ENCODE results near the gene HSD17B4. TPM values are rescaled to one million over a fixed set of nuclear protein-coding genes. Genes with fewer than 3 reads are reported as not detected.

The HSD17B4 gene
- total and polyA plus RNA-seq, 2 experiments from 2014 or later: 326 to 332 TPM

DNA sequence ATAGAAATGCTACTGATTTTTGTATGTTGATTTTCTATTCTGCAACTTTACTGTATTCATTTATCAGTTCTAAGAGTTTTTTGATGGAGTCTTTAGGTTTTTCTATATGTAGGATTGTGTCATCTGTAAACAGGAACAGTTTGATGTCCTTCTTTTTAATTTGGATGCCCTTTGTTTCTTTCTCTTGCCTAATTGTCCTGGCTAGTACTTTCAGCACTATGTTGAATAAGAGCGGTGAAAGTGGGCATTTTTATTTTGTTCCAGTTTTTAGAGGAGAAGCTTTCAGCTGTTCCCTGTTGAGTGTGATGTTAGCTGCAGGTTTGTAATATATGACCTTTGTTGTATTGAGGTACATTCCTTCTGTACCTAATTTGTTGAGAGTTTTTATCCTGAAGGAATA is 13.3 kb downstream of the HSD17B4 start:
- Mint-ChIP-seq H3K9me3 (peaks cover 24% of the 10 kb centered on the region), H3K27me3 (ENCODE audit: insufficient read depth, low read depth, poor library complexity) (no peaks in the 10 kb centered on the region), H3K4me3 (no peak overlapping the region), H3K36me3 (ENCODE audit: low read depth) (peaks cover 67% of the 10 kb centered on the region), H3K4me1 (peaks cover 38% of the 10 kb centered on the region), H3K27ac (no peak overlapping the region)
- DNase-seq (ENCODE audit: low spot score) (no peak), ATAC-seq (no peak)
- H3K36me3 ChIP-seq (ENCODE audit: insufficient read depth): peaks cover 5% of the 10 kb centered on the region; the same call in 1 of the 2 replicates
- TF ChIP-seq CREB1 (CRISPR knock-in tag; IDR thresholded peaks at IDR 0.05; ENCODE audit: low read depth) (no peak), EZH2phosphoT487 (IDR thresholded peaks at IDR 0.05; ENCODE audit: unreplicated experiment) (no peak), POLR2AphosphoS5 (IDR thresholded peaks at IDR 0.05; ENCODE audit: low read depth) (no peak), ZNF114 (CRISPR knock-in tag; IDR thresholded peaks at IDR 0.05) (no peak), NANOG (IDR thresholded peaks at IDR 0.05; ENCODE audit: borderline replicate concordance) (no peak), ZNF331 (CRISPR knock-in tag; IDR thresholded peaks at IDR 0.05; ENCODE audit: low read depth) (no peak)
- peaks cover 36% of the 10 kb centered on the region for H3K4me1 ChIP-seq (ENCODE audit: insufficient read depth)
- H3K4me3 ChIP-seq: no peak overlapping the region
- no peak overlapping the region for H3K27ac ChIP-seq (ENCODE audit: low read depth)
- peaks cover 28% of the 10 kb centered on the region; the same call in 1 of the 2 replicates for H4K20me1 ChIP-seq (replicated peaks; ENCODE audit: insufficient read depth)
- no peaks in the 10 kb centered on the region for H3F3A ChIP-seq (replicated peaks; ENCODE audit: low read depth)
- peaks cover 95% of the 10 kb centered on the region for H3K79me2 ChIP-seq (replicated peaks; ENCODE audit: insufficient read depth)
- no peaks in the 10 kb centered on the region for H3K27me3 ChIP-seq (ENCODE audit: insufficient read depth)
- 0 out of 2 replicates have a peak overlapping the region, but pooled peaks have one; percentile 9 for H3K4me2 ChIP-seq
- no peak overlapping the region for H2AFZ ChIP-seq
- no peaks in the 10 kb centered on the region for H3K9me2 ChIP-seq (ENCODE audit: insufficient read depth)

DNA sequence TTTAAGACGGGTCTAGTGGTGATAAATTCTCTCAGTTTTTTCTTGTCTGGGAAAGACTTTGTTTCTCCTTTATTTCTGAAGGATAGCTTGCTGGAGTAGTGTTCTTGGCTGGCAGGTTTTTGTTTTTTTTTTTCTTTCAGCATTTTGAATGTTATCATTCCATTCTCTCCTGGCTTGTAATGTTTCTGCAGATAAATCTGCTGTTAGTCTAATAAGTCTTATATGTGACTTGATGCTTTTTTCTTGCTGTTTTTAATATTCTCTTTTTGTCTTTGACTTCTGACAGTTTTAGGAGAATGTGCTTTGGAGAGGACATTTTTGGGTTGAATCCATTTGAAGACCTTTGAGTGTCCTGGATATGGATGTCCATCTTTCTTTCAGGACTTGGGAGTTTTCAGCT is 16.0 kb downstream of the HSD17B4 start:
- Histone ChIP-seq H3K27me3 (ENCODE audit: insufficient read depth) (no peaks in the 10 kb centered on the region), H3K36me3 (ENCODE audit: insufficient read depth) (peaks cover 5% of the 10 kb centered on the region; the same call in 1 of the 2 replicates), H3F3A (replicated peaks; ENCODE audit: low read depth) (no peaks in the 10 kb centered on the region), H3K4me2 (no peak overlapping the region), H3K9me2 (ENCODE audit: insufficient read depth) (no peaks in the 10 kb centered on the region), H3K4me1 (ENCODE audit: insufficient read depth) (peaks cover 36% of the 10 kb centered on the region), H4K20me1 (replicated peaks; ENCODE audit: insufficient read depth) (peaks cover 28% of the 10 kb centered on the region; the same call in 1 of the 2 replicates), H3K79me2 (replicated peaks; ENCODE audit: insufficient read depth) (peaks cover 91% of the 10 kb centered on the region), H2AFZ (no peak overlapping the region), H3K27ac (ENCODE audit: low read depth) (no peak overlapping the region), H3K4me3 (no peak overlapping the region)
- H3K9me3 Mint-ChIP-seq: peaks cover 24% of the 10 kb centered on the region
- H3K27me3 Mint-ChIP-seq (ENCODE audit: insufficient read depth, low read depth, poor library complexity): no peaks in the 10 kb centered on the region
- no peak for ATAC-seq
- no peak overlapping the region for H3K27ac Mint-ChIP-seq
- DNase-seq (ENCODE audit: low spot score): no peak
- H3K4me1 Mint-ChIP-seq: peaks cover 39% of the 10 kb centered on the region
- peaks cover 70% of the 10 kb centered on the region for H3K36me3 Mint-ChIP-seq (ENCODE audit: low read depth)
- no peak overlapping the region for H3K4me3 Mint-ChIP-seq
- TF ChIP-seq, protein P1, sequence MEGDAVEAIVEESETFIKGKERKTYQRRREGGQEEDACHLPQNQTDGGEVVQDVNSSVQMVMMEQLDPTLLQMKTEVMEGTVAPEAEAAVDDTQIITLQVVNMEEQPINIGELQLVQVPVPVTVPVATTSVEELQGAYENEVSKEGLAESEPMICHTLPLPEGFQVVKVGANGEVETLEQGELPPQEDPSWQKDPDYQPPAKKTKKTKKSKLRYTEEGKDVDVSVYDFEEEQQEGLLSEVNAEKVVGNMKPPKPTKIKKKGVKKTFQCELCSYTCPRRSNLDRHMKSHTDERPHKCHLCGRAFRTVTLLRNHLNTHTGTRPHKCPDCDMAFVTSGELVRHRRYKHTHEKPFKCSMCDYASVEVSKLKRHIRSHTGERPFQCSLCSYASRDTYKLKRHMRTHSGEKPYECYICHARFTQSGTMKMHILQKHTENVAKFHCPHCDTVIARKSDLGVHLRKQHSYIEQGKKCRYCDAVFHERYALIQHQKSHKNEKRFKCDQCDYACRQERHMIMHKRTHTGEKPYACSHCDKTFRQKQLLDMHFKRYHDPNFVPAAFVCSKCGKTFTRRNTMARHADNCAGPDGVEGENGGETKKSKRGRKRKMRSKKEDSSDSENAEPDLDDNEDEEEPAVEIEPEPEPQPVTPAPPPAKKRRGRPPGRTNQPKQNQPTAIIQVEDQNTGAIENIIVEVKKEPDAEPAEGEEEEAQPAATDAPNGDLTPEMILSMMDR (conservative IDR thresholded peaks at IDR 0.05; ENCODE audit: low read depth in 2 of 2): no peak
- TF ChIP-seq EZH2phosphoT487 (IDR thresholded peaks at IDR 0.05; ENCODE audit: unreplicated experiment) (no peak), CREB1 (CRISPR knock-in tag; IDR thresholded peaks at IDR 0.05; ENCODE audit: low read depth) (no peak), EZH2 (IDR thresholded peaks at IDR 0.05; ENCODE audit: low read depth, unreplicated experiment) (no peak), POLR2AphosphoS5 (IDR thresholded peaks at IDR 0.05; ENCODE audit: low read depth) (no peak), STAT1 (IDR thresholded peaks at IDR 0.05; ENCODE audit: unreplicated experiment) (no peak), NANOG (IDR thresholded peaks at IDR 0.05; ENCODE audit: borderline replicate concordance) (no peak), JUNB (IDR thresholded peaks at IDR 0.05; ENCODE audit: unreplicated experiment) (no peak), ZNF114 (CRISPR knock-in tag; IDR thresholded peaks at IDR 0.05) (no peak)
- TF ChIP-seq, protein P2, sequence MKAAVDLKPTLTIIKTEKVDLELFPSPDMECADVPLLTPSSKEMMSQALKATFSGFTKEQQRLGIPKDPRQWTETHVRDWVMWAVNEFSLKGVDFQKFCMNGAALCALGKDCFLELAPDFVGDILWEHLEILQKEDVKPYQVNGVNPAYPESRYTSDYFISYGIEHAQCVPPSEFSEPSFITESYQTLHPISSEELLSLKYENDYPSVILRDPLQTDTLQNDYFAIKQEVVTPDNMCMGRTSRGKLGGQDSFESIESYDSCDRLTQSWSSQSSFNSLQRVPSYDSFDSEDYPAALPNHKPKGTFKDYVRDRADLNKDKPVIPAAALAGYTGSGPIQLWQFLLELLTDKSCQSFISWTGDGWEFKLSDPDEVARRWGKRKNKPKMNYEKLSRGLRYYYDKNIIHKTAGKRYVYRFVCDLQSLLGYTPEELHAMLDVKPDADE (IDR thresholded peaks at IDR 0.05): no peak
- TF ChIP-seq, protein P3, sequence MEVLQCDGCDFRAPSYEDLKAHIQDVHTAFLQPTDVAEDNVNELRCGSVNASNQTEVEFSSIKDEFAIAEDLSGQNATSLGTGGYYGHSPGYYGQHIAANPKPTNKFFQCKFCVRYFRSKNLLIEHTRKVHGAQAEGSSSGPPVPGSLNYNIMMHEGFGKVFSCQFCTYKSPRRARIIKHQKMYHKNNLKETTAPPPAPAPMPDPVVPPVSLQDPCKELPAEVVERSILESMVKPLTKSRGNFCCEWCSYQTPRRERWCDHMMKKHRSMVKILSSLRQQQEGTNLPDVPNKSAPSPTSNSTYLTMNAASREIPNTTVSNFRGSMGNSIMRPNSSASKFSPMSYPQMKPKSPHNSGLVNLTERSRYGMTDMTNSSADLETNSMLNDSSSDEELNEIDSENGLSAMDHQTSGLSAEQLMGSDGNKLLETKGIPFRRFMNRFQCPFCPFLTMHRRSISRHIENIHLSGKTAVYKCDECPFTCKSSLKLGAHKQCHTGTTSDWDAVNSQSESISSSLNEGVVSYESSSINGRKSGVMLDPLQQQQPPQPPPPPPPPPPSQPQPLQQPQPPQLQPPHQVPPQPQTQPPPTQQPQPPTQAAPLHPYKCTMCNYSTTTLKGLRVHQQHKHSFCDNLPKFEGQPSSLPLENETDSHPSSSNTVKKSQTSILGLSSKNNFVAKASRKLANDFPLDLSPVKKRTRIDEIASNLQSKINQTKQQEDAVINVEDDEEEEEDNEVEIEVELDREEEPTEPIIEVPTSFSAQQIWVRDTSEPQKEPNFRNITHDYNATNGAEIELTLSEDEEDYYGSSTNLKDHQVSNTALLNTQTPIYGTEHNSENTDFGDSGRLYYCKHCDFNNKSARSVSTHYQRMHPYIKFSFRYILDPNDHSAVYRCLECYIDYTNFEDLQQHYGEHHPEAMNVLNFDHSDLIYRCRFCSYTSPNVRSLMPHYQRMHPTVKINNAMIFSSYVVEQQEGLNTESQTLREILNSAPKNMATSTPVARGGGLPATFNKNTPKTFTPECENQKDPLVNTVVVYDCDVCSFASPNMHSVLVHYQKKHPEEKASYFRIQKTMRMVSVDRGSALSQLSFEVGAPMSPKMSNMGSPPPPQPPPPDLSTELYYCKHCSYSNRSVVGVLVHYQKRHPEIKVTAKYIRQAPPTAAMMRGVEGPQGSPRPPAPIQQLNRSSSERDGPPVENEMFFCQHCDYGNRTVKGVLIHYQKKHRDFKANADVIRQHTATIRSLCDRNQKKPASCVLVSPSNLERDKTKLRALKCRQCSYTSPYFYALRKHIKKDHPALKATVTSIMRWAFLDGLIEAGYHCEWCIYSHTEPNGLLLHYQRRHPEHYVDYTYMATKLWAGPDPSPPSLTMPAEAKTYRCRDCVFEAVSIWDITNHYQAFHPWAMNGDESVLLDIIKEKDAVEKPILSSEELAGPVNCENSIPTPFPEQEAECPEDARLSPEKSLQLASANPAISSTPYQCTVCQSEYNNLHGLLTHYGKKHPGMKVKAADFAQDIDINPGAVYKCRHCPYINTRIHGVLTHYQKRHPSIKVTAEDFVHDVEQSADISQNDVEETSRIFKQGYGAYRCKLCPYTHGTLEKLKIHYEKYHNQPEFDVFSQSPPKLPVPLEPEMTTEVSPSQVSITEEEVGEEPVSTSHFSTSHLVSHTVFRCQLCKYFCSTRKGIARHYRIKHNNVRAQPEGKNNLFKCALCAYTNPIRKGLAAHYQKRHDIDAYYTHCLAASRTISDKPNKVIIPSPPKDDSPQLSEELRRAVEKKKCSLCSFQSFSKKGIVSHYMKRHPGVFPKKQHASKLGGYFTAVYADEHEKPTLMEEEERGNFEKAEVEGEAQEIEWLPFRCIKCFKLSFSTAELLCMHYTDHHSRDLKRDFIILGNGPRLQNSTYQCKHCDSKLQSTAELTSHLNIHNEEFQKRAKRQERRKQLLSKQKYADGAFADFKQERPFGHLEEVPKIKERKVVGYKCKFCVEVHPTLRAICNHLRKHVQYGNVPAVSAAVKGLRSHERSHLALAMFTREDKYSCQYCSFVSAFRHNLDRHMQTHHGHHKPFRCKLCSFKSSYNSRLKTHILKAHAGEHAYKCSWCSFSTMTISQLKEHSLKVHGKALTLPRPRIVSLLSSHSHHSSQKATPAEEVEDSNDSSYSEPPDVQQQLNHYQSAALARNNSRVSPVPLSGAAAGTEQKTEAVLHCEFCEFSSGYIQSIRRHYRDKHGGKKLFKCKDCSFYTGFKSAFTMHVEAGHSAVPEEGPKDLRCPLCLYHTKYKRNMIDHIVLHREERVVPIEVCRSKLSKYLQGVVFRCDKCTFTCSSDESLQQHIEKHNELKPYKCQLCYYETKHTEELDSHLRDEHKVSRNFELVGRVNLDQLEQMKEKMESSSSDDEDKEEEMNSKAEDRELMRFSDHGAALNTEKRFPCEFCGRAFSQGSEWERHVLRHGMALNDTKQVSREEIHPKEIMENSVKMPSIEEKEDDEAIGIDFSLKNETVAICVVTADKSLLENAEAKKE (CRISPR knock-in tag; IDR thresholded peaks at IDR 0.05): no peak
